Measurements from ENCODE around the gene IQCB1.

The IQCB1 gene

GRCh38 chr3:121855555-121855954, 20.7 kb upstream of the IQCB1 start:
- no peak overlapping the region for H3K4me3 ChIP-seq (ENCODE audit: low read length)
- DNase-seq (ENCODE audit: low read depth) = peak; percentile 72
- TF ChIP-seq, protein P1, sequence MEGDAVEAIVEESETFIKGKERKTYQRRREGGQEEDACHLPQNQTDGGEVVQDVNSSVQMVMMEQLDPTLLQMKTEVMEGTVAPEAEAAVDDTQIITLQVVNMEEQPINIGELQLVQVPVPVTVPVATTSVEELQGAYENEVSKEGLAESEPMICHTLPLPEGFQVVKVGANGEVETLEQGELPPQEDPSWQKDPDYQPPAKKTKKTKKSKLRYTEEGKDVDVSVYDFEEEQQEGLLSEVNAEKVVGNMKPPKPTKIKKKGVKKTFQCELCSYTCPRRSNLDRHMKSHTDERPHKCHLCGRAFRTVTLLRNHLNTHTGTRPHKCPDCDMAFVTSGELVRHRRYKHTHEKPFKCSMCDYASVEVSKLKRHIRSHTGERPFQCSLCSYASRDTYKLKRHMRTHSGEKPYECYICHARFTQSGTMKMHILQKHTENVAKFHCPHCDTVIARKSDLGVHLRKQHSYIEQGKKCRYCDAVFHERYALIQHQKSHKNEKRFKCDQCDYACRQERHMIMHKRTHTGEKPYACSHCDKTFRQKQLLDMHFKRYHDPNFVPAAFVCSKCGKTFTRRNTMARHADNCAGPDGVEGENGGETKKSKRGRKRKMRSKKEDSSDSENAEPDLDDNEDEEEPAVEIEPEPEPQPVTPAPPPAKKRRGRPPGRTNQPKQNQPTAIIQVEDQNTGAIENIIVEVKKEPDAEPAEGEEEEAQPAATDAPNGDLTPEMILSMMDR (IDR thresholded peaks at IDR 0.05; ENCODE audit: insufficient read depth, low read depth, low read length, missing control alignments) = peak; percentile 64

DNA sequence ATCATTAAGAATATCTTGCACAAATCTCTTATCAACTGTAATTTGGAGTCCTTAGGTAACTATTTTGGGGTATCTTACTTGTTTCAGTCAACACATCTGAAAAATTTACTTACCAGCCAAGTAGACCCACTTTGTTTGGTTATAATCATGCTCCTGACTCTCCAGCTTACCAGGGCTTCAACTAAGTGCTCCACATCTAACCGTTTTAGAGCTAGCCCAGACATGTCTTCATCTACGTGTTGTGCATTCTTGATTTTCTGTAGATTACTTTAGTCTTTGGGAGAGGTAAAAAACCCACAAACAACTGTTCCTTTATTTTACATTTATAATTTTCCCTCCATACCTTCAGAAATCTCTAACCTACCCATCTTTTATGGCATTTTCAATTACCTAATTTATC, 17.4 kb upstream of the IQCB1 start:
- no peak overlapping the region for H3K4me3 ChIP-seq (ENCODE audit: low read length)
- TF ChIP-seq, protein P1 (IDR thresholded peaks at IDR 0.05; ENCODE audit: insufficient read depth, low read depth, low read length, missing control alignments) = no peak
- DNase-seq (ENCODE audit: low read depth) = peak; percentile 64

DNA sequence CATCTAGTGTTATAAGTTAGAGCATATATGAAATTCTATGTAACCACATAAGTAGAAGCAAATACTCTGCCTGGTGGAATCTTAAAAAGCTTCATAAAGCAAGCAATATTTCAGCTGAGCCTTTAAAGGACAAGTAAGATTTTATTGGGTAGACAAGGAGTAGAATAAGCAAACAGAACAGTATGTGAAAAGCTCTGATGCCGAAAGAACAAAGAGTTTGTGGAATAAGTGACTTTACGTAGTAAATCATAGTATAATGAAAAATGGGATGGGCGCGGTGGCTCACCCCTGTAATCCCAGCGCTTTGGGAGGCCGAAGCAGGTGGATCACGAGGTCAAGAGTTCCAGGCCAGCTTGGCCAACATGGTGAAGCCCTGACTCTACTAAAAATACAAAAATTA, 10.0 kb upstream of the IQCB1 start:
- no peak overlapping the region for H3K4me3 ChIP-seq (ENCODE audit: low read length)
- TF ChIP-seq, protein P1 (IDR thresholded peaks at IDR 0.05; ENCODE audit: insufficient read depth, low read depth, low read length, missing control alignments) = no peak
- DNase-seq (ENCODE audit: low read depth) = no peak

- no peak overlapping the region for H3K4me3 ChIP-seq (ENCODE audit: low read length)
- TF ChIP-seq, protein P1 (IDR thresholded peaks at IDR 0.05; ENCODE audit: insufficient read depth, low read depth, low read length, missing control alignments) = no peak
- DNase-seq (ENCODE audit: low read depth) = no peak
These were observed 5.1 kb upstream of the IQCB1 start for GRCh38 chr3:121839962-121840361.

GRCh38 chr3:121836481-121836880, 1.6 kb upstream of the IQCB1 start:
- no peak for DNase-seq (ENCODE audit: low read depth)
- no peak overlapping the region for H3K4me3 ChIP-seq (ENCODE audit: low read length)
- TF ChIP-seq, protein P1 (IDR thresholded peaks at IDR 0.05; ENCODE audit: insufficient read depth, low read depth, low read length, missing control alignments) = no peak

DNA sequence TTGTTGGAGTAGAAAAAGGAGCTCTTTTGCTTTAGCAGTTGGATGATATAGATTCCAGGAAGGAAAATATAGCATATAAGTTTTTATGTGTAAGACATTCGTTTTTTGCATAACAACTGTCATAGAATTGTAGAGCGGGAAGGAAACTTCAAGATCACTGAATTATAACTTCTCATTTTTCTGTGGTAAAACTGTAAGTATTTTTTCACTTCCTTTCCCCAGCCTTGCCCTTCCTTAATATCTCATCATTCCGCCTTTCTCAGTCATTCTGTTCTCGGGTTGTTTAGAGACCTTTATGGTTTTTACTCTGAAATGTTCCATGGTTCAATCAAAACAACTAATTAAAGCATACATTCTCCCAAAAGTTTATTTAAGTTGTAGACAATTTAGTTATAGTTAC, 1.2 kb upstream of the IQCB1 start:
- no peak overlapping the region for H3K4me3 ChIP-seq (ENCODE audit: low read length)
- TF ChIP-seq, protein P1 (IDR thresholded peaks at IDR 0.05; ENCODE audit: insufficient read depth, low read depth, low read length, missing control alignments) = no peak
- DNase-seq (ENCODE audit: low read depth) = no peak

DNA sequence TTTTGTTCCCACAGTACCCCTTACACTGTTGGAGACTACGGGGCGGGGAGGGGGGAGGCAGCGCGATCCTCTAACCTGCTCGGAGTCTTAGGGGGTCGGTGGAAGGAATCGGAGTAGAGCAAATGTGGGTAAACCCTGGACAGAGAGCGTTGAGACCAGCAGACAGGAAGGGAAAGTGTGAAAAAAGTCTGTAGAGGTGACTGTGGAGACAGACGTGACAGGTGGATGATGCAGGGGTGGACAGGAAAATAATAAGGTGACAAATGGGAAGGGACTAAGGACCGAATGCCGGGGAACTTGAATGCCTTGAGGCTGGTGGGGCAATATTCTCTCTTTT, 573 bp upstream of the IQCB1 start:
- peak overlapping the region; percentile 86 for H3K4me3 ChIP-seq (ENCODE audit: low read length)
- TF ChIP-seq, protein P1 (IDR thresholded peaks at IDR 0.05; ENCODE audit: insufficient read depth, low read depth, low read length, missing control alignments) = no peak
- peak; percentile 8 for DNase-seq (ENCODE audit: low read depth)

All from epithelial cell of esophagus (primary cell).